GM12873 (cell line): ENCODE data around the gene DMRTC2.

ENCODE experiments used
- TF ChIP-seq, protein P1 (sequence below): IDR thresholded peaks from 2 replicates; pipeline ENCODE4 v1.5.1; 2012; ENCODE audit warnings: low read depth, mild to moderate bottlenecking, moderate library complexity, low read length, control low read depth; ENCODE audit not compliant: insufficient read depth; ENCODE audit errors: missing control alignments

The DMRTC2 gene

GRCh38 chr19:41887711-41888382 is 43.0 kb downstream of the DMRTC2 start:
- TF ChIP-seq, protein P1, sequence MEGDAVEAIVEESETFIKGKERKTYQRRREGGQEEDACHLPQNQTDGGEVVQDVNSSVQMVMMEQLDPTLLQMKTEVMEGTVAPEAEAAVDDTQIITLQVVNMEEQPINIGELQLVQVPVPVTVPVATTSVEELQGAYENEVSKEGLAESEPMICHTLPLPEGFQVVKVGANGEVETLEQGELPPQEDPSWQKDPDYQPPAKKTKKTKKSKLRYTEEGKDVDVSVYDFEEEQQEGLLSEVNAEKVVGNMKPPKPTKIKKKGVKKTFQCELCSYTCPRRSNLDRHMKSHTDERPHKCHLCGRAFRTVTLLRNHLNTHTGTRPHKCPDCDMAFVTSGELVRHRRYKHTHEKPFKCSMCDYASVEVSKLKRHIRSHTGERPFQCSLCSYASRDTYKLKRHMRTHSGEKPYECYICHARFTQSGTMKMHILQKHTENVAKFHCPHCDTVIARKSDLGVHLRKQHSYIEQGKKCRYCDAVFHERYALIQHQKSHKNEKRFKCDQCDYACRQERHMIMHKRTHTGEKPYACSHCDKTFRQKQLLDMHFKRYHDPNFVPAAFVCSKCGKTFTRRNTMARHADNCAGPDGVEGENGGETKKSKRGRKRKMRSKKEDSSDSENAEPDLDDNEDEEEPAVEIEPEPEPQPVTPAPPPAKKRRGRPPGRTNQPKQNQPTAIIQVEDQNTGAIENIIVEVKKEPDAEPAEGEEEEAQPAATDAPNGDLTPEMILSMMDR, result peak; percentile 55

DNA sequence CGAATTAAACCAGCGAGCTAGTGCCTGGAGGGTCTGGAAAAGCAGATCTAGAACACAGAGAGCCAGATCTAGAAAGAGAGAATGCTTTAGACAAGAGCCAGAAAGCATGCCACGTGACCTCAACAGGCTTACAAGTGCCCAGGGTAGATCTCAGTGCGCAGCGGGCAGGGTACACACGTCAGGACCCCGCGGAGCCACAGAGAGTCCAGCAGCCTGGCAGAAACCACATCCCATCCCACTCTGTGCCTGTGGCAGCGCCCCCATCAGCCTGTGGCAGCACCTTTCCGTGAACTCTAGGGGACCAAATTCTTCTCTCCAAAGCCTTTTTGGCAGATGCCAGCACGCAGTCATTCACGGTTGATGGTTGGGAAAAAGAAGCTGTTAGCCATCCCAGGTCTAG is 44.1 kb downstream of the DMRTC2 start:
- TF ChIP-seq, protein P1, result no peak

- TF ChIP-seq, protein P1, result no peak
Measured at GRCh38 chr19:41889896-41890295, 45.1 kb downstream of the DMRTC2 start.

DNA sequence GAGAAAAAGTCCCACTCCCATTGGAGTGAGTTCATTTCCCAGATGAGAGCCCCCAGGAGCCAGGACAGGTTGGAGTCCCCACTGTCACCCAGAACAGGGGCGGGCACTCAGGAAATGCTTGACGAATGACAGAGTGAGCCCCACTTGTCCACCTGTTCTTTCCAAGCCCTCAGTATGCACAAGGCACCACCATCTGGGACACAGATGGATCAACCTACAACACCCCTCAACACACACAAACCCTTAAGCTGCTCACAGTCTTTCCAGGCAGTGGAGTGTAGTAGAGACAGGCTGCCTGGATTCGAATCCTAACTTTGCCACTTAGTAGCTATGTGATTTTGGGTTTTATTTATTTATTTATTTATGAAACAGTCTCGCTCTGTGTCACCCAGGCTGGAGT is 46.1 kb downstream of the DMRTC2 start:
- TF ChIP-seq, protein P1, result no peak

GRCh38 chr19:41892173-41892902 is 47.5 kb downstream of the DMRTC2 start:
- TF ChIP-seq, protein P1, result no peak

GRCh38 chr19:41893899-41894298 is 49.1 kb downstream of the DMRTC2 start:
- TF ChIP-seq, protein P1, result peak; percentile 38

- TF ChIP-seq, protein P1, result no peak
Measured at GRCh38 chr19:41894350-41894749, 49.5 kb downstream of the DMRTC2 start.
